Measurements from ENCODE around the gene SLC6A13. TPM values are rescaled to one million over a fixed set of nuclear protein-coding genes. Genes with fewer than 3 reads are reported as not detected.

Gene SLC6A13
- total and polyA plus RNA-seq, 2 donors (not counting 1 experiment from before 2014, with no cell fraction given) = 0.22 to 0.54 TPM

DNA sequence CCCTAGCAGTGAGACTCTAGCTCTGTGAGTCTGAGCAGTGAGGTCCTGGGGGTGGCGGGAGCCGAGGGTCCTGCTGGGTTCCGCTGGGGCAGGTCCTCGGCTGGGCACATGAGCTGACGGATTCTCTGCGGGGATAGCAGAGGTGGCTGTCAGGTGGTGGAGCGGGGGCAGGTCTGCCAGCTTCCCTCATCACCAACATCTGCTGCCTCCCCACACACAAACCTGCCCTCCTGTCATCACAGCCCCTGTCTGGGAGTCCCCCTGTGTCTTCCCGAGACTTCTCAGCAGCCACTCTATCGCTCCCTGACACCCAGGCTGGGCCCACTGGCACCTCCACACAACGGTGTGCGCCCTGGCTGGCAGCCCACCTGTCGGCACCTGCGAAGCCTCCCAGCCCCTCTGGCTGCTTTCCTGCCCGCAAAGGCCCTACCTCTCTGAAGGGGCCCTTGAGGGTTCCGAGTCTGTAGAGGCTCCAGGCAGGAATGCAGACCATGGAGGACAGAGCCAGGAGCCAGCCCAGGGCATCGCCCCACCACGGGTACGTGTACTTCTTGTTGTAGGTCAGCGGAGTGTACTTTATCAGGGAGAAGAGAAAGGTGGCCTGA, 41.6 kb downstream of the SLC6A13 start:
- ChIA-PET POLR2A (no interaction called here), CTCF (no interaction called here)
- Histone ChIP-seq H3K9ac (ENCODE audit: low read length) (no peak overlapping the region), H3K4me3 (ENCODE audit: control extremely low read depth in 1 of 5, extremely low read depth in 1 of 5, insufficient read depth in 1 of 5, low read depth in 2 of 5, low read length in 4 of 5) (no peak overlapping the region), H3K27me3 (replicated peaks in 1 of 4; ENCODE audit: control extremely low read depth in 1 of 4, control insufficient read depth in 3 of 4, insufficient read depth in 4 of 4, low read length in 3 of 4) (no peaks in the 10 kb centered on the region), H3K36me3 (replicated peaks in 1 of 2; ENCODE audit: control extremely low read depth in 1 of 2, control insufficient read depth in 1 of 2, extremely low read depth in 1 of 2, insufficient read depth in 2 of 2, low read length in 1 of 2) (no peaks in the 10 kb centered on the region), H4K20me1 (ENCODE audit: control insufficient read depth, insufficient read depth, low read length, poor library complexity, severe bottlenecking) (no peaks in the 10 kb centered on the region), H3K9me3 (ENCODE audit: control extremely low read depth in 1 of 3, control insufficient read depth in 2 of 3, insufficient read depth in 1 of 3, low read length in 2 of 3) (no peaks in the 10 kb centered on the region), H3K4me1 (ENCODE audit: control insufficient read depth in 2 of 2, insufficient read depth in 2 of 2, low read length in 2 of 2) (no peaks in the 10 kb centered on the region), H2AFZ (ENCODE audit: insufficient read depth, low read depth, low read length, poor library complexity, severe bottlenecking) (no peak overlapping the region), H3K79me2 (ENCODE audit: control insufficient read depth, insufficient read depth, low read length) (no peaks in the 10 kb centered on the region), H3K4me2 (replicated peaks; ENCODE audit: low read depth, low read length, poor library complexity, severe bottlenecking) (no peak overlapping the region), H3K27ac (ENCODE audit: low read length in 2 of 2) (no peak overlapping the region)
- WGBS (ENCODE audit: insufficient coverage) = 94% methylated on average over 17 of the region's 19 CpGs
- H3K27ac Mint-ChIP-seq = no peak overlapping the region
- ATAC-seq (ENCODE audit: low read depth) (no peak), DNase-seq (no peak)
- no peak overlapping the region for H3K4me3 Mint-ChIP-seq
- peaks cover 10% of the 10 kb centered on the region for H3K27me3 Mint-ChIP-seq
- no peaks in the 10 kb centered on the region for H3K9me3 Mint-ChIP-seq (ENCODE audit: insufficient read depth)
- H3K4me1 Mint-ChIP-seq = no peaks in the 10 kb centered on the region
- TF ChIP-seq, protein P1, sequence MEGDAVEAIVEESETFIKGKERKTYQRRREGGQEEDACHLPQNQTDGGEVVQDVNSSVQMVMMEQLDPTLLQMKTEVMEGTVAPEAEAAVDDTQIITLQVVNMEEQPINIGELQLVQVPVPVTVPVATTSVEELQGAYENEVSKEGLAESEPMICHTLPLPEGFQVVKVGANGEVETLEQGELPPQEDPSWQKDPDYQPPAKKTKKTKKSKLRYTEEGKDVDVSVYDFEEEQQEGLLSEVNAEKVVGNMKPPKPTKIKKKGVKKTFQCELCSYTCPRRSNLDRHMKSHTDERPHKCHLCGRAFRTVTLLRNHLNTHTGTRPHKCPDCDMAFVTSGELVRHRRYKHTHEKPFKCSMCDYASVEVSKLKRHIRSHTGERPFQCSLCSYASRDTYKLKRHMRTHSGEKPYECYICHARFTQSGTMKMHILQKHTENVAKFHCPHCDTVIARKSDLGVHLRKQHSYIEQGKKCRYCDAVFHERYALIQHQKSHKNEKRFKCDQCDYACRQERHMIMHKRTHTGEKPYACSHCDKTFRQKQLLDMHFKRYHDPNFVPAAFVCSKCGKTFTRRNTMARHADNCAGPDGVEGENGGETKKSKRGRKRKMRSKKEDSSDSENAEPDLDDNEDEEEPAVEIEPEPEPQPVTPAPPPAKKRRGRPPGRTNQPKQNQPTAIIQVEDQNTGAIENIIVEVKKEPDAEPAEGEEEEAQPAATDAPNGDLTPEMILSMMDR (IDR thresholded peaks at IDR 0.05) = no peak
- TF ChIP-seq EZH2 (IDR thresholded peaks at IDR 0.05; ENCODE audit: borderline replicate concordance, insufficient read depth, low read depth, low read length, poor library complexity, severe bottlenecking) = no peak
- intact Hi-C loops (cut with micrococcal nuclease) = no loop called here

DNA sequence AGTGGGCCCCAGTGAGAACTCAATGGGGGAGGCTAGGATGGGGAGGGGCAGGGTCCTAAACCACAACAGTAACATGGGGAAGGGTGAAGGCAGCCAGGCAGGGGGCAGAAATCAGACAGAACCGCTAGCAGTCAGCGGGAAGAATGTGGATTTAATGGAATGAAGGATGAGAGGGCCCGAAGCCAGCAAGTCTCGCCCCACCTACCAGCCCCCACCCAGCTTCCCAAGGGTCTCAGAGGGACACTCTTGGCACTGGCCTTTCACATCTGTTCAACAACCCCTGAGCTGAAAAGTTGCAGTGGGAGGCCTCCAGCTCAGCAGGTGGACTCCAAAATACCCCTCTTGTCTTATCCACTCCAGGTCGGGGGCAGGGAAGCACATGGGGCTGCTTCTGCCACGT, 42.1 kb downstream of the SLC6A13 start:
- H3K36me3 ChIP-seq (replicated peaks in 1 of 2; ENCODE audit: control extremely low read depth in 1 of 2, control insufficient read depth in 1 of 2, extremely low read depth in 1 of 2, insufficient read depth in 2 of 2, low read length in 1 of 2) = no peaks in the 10 kb centered on the region
- 92% methylated on average over 2 of the region's 6 CpGs for WGBS (ENCODE audit: insufficient coverage)
- H3K4me1 Mint-ChIP-seq = no peaks in the 10 kb centered on the region
- intact Hi-C loops (cut with micrococcal nuclease) = no loop called here
- peaks cover 10% of the 10 kb centered on the region for H3K27me3 Mint-ChIP-seq
- H3K27ac ChIP-seq (ENCODE audit: low read length in 2 of 2) = no peak overlapping the region
- H3K79me2 ChIP-seq (ENCODE audit: control insufficient read depth, insufficient read depth, low read length) = no peaks in the 10 kb centered on the region
- no peaks in the 10 kb centered on the region for H3K4me1 ChIP-seq (ENCODE audit: control insufficient read depth in 2 of 2, insufficient read depth in 2 of 2, low read length in 2 of 2)
- TF ChIP-seq, protein P1 (IDR thresholded peaks at IDR 0.05) = no peak
- no peak for TF ChIP-seq EZH2 (IDR thresholded peaks at IDR 0.05; ENCODE audit: borderline replicate concordance, insufficient read depth, low read depth, low read length, poor library complexity, severe bottlenecking)
- no peaks in the 10 kb centered on the region for H4K20me1 ChIP-seq (ENCODE audit: control insufficient read depth, insufficient read depth, low read length, poor library complexity, severe bottlenecking)
- no peak overlapping the region for H3K9ac ChIP-seq (ENCODE audit: low read length)
- DNase-seq (no peak), ATAC-seq (ENCODE audit: low read depth) (no peak)
- no peak overlapping the region for H3K4me2 ChIP-seq (replicated peaks; ENCODE audit: low read depth, low read length, poor library complexity, severe bottlenecking)
- no peak overlapping the region for H3K4me3 Mint-ChIP-seq
- no peak overlapping the region for H3K4me3 ChIP-seq (ENCODE audit: control extremely low read depth in 1 of 5, extremely low read depth in 1 of 5, insufficient read depth in 1 of 5, low read depth in 2 of 5, low read length in 4 of 5)
- H3K27ac Mint-ChIP-seq = no peak overlapping the region
- no peaks in the 10 kb centered on the region for H3K27me3 ChIP-seq (replicated peaks in 1 of 4; ENCODE audit: control extremely low read depth in 1 of 4, control insufficient read depth in 3 of 4, insufficient read depth in 4 of 4, low read length in 3 of 4)
- ChIA-PET CTCF (no interaction called here), POLR2A (no interaction called here)
- no peak overlapping the region for H2AFZ ChIP-seq (ENCODE audit: insufficient read depth, low read depth, low read length, poor library complexity, severe bottlenecking)
- H3K9me3 ChIP-seq (ENCODE audit: control extremely low read depth in 1 of 3, control insufficient read depth in 2 of 3, insufficient read depth in 1 of 3, low read length in 2 of 3) = no peaks in the 10 kb centered on the region
- no peaks in the 10 kb centered on the region for H3K9me3 Mint-ChIP-seq (ENCODE audit: insufficient read depth)

Data from B cell (primary cell).